GM21528 (cell line): Measurements from ENCODE around the gene IL12A.

Source experiments
- ATAC-seq: cut with Tn5 transposase; IDR thresholded peaks from one replicate; pipeline ENCODE4 v1.9.1; 2021; ENCODE audit warnings: mild to moderate bottlenecking, moderate library complexity; ENCODE audit not compliant: unreplicated experiment, low FRiP score

Gene IL12A

GRCh38 chr3:160022068-160022467 is 33.4 kb downstream of the IL12A start:
- ATAC-seq: no peak

GRCh38 chr3:160023476-160023875 is 34.8 kb downstream of the IL12A start:
- no peak for ATAC-seq

GRCh38 chr3:160027541-160028195 is 39.0 kb downstream of the IL12A start:
- ATAC-seq: peak; percentile 80

- no peak for ATAC-seq
Observed at GRCh38 chr3:160035757-160036156, 47.1 kb downstream of the IL12A start.

- ATAC-seq: no peak
Observed at GRCh38 chr3:160038862-160039562, 50.4 kb downstream of the IL12A start.

GRCh38 chr3:160040181-160040580 is 51.5 kb downstream of the IL12A start:
- ATAC-seq: no peak

GRCh38 chr3:160041465-160041864 is 52.8 kb downstream of the IL12A start:
- ATAC-seq: no peak

GRCh38 chr3:160044121-160044520 is 55.5 kb downstream of the IL12A start:
- no peak for ATAC-seq
